ENCODE measurements around the gene CBLN3. TPM values are rescaled to one million over a fixed set of nuclear protein-coding genes. Genes with fewer than 3 reads are reported as not detected.

Gene CBLN3
- total RNA-seq, 1 donor from 2014 or later = not detected

- no peak for DNase-seq (ENCODE audit: low spot score)
- Mint-ChIP-seq H3K36me3 (peaks cover 5% of the 10 kb centered on the region), H3K27ac (peak overlapping the region; percentile 76), H3K4me3 (peak overlapping the region; percentile 69), H3K27me3 (ENCODE audit: insufficient read depth, low read depth) (peaks cover 5% of the 10 kb centered on the region), H3K9me3 (no peaks in the 10 kb centered on the region), H3K4me1 (peaks cover 3% of the 10 kb centered on the region)
- Histone ChIP-seq H3K4me1 (no peaks in the 10 kb centered on the region), H3K9me3 (ENCODE audit: low read depth) (no peaks in the 10 kb centered on the region), H2AFZ (replicated peaks) (no peak overlapping the region), H3K36me3 (no peaks in the 10 kb centered on the region), H3K4me3 (no peak overlapping the region), H3F3A (ENCODE audit: low read depth) (no peaks in the 10 kb centered on the region), H3K9ac (no peak overlapping the region), H3K27ac (no peak overlapping the region), H3K79me2 (ENCODE audit: low read depth) (no peaks in the 10 kb centered on the region), H3K27me3 (peaks cover 29% of the 10 kb centered on the region), H4K20me1 (ENCODE audit: low read depth) (peaks cover 8% of the 10 kb centered on the region), H3K4me2 (no peak overlapping the region)
- no peak for TF ChIP-seq EZH2 (IDR thresholded peaks at IDR 0.05)
- TF ChIP-seq EZH2phosphoT487 (IDR thresholded peaks at IDR 0.05) = no peak
- no peak for TF ChIP-seq CTCF (IDR thresholded peaks at IDR 0.05)
Measured at GRCh38 chr14:24416932-24417619, 12.4 kb downstream of the CBLN3 start.

GRCh38 chr14:24416254-24416931 lies 13.1 kb downstream of the CBLN3 start:
- H3K4me2 ChIP-seq = no peak overlapping the region
- H3K4me3 Mint-ChIP-seq = no peak overlapping the region
- H3K4me1 Mint-ChIP-seq = peaks cover 3% of the 10 kb centered on the region
- peaks cover 24% of the 10 kb centered on the region for H3K27me3 ChIP-seq
- DNase-seq (ENCODE audit: low spot score) = no peak
- no peak overlapping the region for H3K4me3 ChIP-seq
- H3K9me3 ChIP-seq (ENCODE audit: low read depth) = no peaks in the 10 kb centered on the region
- H3K36me3 Mint-ChIP-seq = peaks cover 5% of the 10 kb centered on the region
- H3K27ac ChIP-seq = no peak overlapping the region
- peaks cover 5% of the 10 kb centered on the region for H3K27me3 Mint-ChIP-seq (ENCODE audit: insufficient read depth, low read depth)
- no peaks in the 10 kb centered on the region for H3K79me2 ChIP-seq (ENCODE audit: low read depth)
- H3K36me3 ChIP-seq = no peaks in the 10 kb centered on the region
- H3K27ac Mint-ChIP-seq = peak overlapping the region; percentile 81
- H3F3A ChIP-seq (ENCODE audit: low read depth) = no peaks in the 10 kb centered on the region
- H3K9me3 Mint-ChIP-seq = no peaks in the 10 kb centered on the region
- H3K4me1 ChIP-seq = no peaks in the 10 kb centered on the region
- no peak for TF ChIP-seq EZH2phosphoT487 (IDR thresholded peaks at IDR 0.05)
- TF ChIP-seq EZH2 (IDR thresholded peaks at IDR 0.05) = no peak
- TF ChIP-seq CTCF (IDR thresholded peaks at IDR 0.05) = no peak
- no peak overlapping the region for H3K9ac ChIP-seq
- no peak overlapping the region for H2AFZ ChIP-seq (replicated peaks)
- H4K20me1 ChIP-seq (ENCODE audit: low read depth) = peaks cover 8% of the 10 kb centered on the region

GRCh38 chr14:24415421-24416253 lies 13.8 kb downstream of the CBLN3 start:
- TF ChIP-seq CTCF (IDR thresholded peaks at IDR 0.05) = no peak
- no peak for TF ChIP-seq EZH2 (IDR thresholded peaks at IDR 0.05)
- no peak for TF ChIP-seq EZH2phosphoT487 (IDR thresholded peaks at IDR 0.05)
- H3K27me3 Mint-ChIP-seq (ENCODE audit: insufficient read depth, low read depth) = peaks cover 7% of the 10 kb centered on the region
- Histone ChIP-seq H2AFZ (replicated peaks) (no peak overlapping the region), H4K20me1 (ENCODE audit: low read depth) (peaks cover 8% of the 10 kb centered on the region), H3K27me3 (peaks cover 18% of the 10 kb centered on the region), H3K9ac (no peak overlapping the region), H3K4me1 (no peaks in the 10 kb centered on the region), H3K27ac (no peak overlapping the region), H3K4me3 (no peak overlapping the region), H3K4me2 (no peak overlapping the region), H3F3A (ENCODE audit: low read depth) (no peaks in the 10 kb centered on the region), H3K79me2 (ENCODE audit: low read depth) (no peaks in the 10 kb centered on the region), H3K36me3 (no peaks in the 10 kb centered on the region), H3K9me3 (ENCODE audit: low read depth) (no peaks in the 10 kb centered on the region)
- no peaks in the 10 kb centered on the region for H3K9me3 Mint-ChIP-seq
- H3K36me3 Mint-ChIP-seq = peaks cover 6% of the 10 kb centered on the region
- no peak overlapping the region for H3K4me3 Mint-ChIP-seq
- DNase-seq (ENCODE audit: low spot score) = no peak
- H3K4me1 Mint-ChIP-seq = peaks cover 3% of the 10 kb centered on the region
- no peak overlapping the region for H3K27ac Mint-ChIP-seq

Data from neural progenitor cell (in vitro differentiated cells).